H9 (cell line): ENCODE results near the gene GRIP1. TPM values are rescaled to one million over a fixed set of nuclear protein-coding genes. Genes with fewer than 3 reads are reported as not detected.

Source experiments
- DNase-seq: peaks from one replicate; pipeline ENCODE4 v3.0.0-alpha.2; 2017
- H2AFZ ChIP-seq: one replicate; pipeline ENCODE4 v1.6.1; 2013; ENCODE audit warnings: mild to moderate bottlenecking, low read length, control low read depth, moderate library complexity
- H2AK5ac ChIP-seq: 2 replicates; pipeline ENCODE4 v1.6.1; 2013; ENCODE audit warnings: low read length, control low read depth, mixed read lengths; ENCODE audit not compliant: insufficient read length
- H2BK120ac ChIP-seq: one replicate; pipeline ENCODE4 v1.6.1; 2013; ENCODE audit warnings: low read depth, mild to moderate bottlenecking, low read length, control low read depth, inconsistent platforms; ENCODE audit not compliant: poor library complexity, severe bottlenecking
- H2BK12ac ChIP-seq: 2 replicates; pipeline ENCODE4 v1.6.1; 2013; ENCODE audit warnings: low read length, control low read depth, mixed read lengths, low read depth; ENCODE audit not compliant: insufficient read length
- H2BK15ac ChIP-seq: 2 replicates; pipeline ENCODE4 v1.6.1; 2013; ENCODE audit warnings: low read depth, low read length, control low read depth
- H2BK20ac ChIP-seq: one replicate; pipeline ENCODE4 v1.6.1; 2013; ENCODE audit warnings: low read depth, mild to moderate bottlenecking, low read length, control low read depth, inconsistent platforms; ENCODE audit not compliant: poor library complexity, severe bottlenecking
- H2BK5ac ChIP-seq: 2 replicates; pipeline ENCODE4 v1.6.1; 2013; ENCODE audit warnings: low read length, control low read depth, mixed read lengths; ENCODE audit not compliant: insufficient read length
- H3K14ac ChIP-seq: 2 replicates; pipeline ENCODE4 v1.6.1; 2013; ENCODE audit warnings: low read length, control low read depth; ENCODE audit not compliant: insufficient read depth
- H3K18ac ChIP-seq: 2 replicates; pipeline ENCODE4 v1.6.1; 2013; ENCODE audit warnings: low read depth, mild to moderate bottlenecking, mixed read lengths, low read length, control low read depth; ENCODE audit not compliant: insufficient read length
- H3K23ac ChIP-seq: 2 replicates; pipeline ENCODE4 v1.6.1; 2013; ENCODE audit warnings: low read length, control low read depth, mixed read lengths, low read depth; ENCODE audit not compliant: insufficient read length
- H3K23me2 ChIP-seq: 2 replicates; pipeline ENCODE4 v1.6.1; 2013; ENCODE audit warnings: low read depth, mild to moderate bottlenecking, mixed read lengths, low read length, control low read depth; ENCODE audit not compliant: insufficient read length, poor library complexity, severe bottlenecking
- H3K27ac ChIP-seq: 2 replicates; pipeline ENCODE4 v1.5.1; 2013; ENCODE audit warnings: low read length, control low read depth, mixed read lengths, low read depth; ENCODE audit not compliant: insufficient read length
- H3K27me3 ChIP-seq: 2 replicates; pipeline ENCODE4 v1.6.1; 2013; ENCODE audit warnings: low read length, control low read depth, inconsistent platforms; ENCODE audit not compliant: insufficient read depth
- H3K4ac ChIP-seq: 2 replicates; pipeline ENCODE4 v1.6.1; 2013; ENCODE audit warnings: low read depth, mild to moderate bottlenecking, control low read depth, inconsistent platforms, low read length, moderate library complexity
- H3K4me1 ChIP-seq: 2 replicates; pipeline ENCODE4 v1.6.1; 2013; ENCODE audit warnings: low read length, control low read depth, inconsistent platforms; ENCODE audit not compliant: insufficient read depth
- H3K4me2 ChIP-seq: 2 replicates; pipeline ENCODE4 v1.6.1; 2013; ENCODE audit warnings: low read length, control low read depth, mixed read lengths; ENCODE audit not compliant: insufficient read length, insufficient read depth
- H3K56ac ChIP-seq: 2 replicates; pipeline ENCODE4 v1.6.1; 2013; ENCODE audit warnings: low read depth, mild to moderate bottlenecking, mixed read lengths, low read length, control low read depth; ENCODE audit not compliant: insufficient read length
- H3K79me1 ChIP-seq: 2 replicates; pipeline ENCODE4 v1.6.1; 2013; ENCODE audit warnings: low read depth, mild to moderate bottlenecking, moderate library complexity, low read length, control low read depth, inconsistent platforms; ENCODE audit not compliant: insufficient read depth, poor library complexity, severe bottlenecking
- H3K79me2 ChIP-seq: 2 replicates; pipeline ENCODE4 v1.6.1; 2013; ENCODE audit warnings: low read length, control low read depth, inconsistent platforms; ENCODE audit not compliant: insufficient read depth
- H3K9ac ChIP-seq: 2 replicates; pipeline ENCODE4 v1.6.1; 2013; ENCODE audit warnings: low read length, control low read depth, mixed read lengths; ENCODE audit not compliant: insufficient read length; ENCODE audit errors: extremely low read depth
- H3K9me3 ChIP-seq: one replicate; pipeline ENCODE4 v1.6.1; 2013; ENCODE audit warnings: low read depth, low read length, inconsistent platforms; ENCODE audit not compliant: control insufficient read depth
- H3T11ph ChIP-seq: one replicate; pipeline ENCODE4 v1.6.1; 2013; ENCODE audit warnings: mild to moderate bottlenecking, low read length, control low read depth, inconsistent platforms
- H4K20me1 ChIP-seq: one replicate; pipeline ENCODE4 v1.6.1; 2013; ENCODE audit not compliant: control insufficient read depth, insufficient read length, insufficient read depth
- H4K5ac ChIP-seq: 2 replicates; pipeline ENCODE4 v1.6.1; 2013; ENCODE audit warnings: low read depth, mild to moderate bottlenecking, mixed read lengths, low read length, control low read depth; ENCODE audit not compliant: insufficient read length
- H4K8ac ChIP-seq: replicated peaks from 2 replicates; pipeline ENCODE4 v1.6.1; 2013; ENCODE audit warnings: low read length, control low read depth, mixed read lengths, low read depth; ENCODE audit not compliant: insufficient read length
- H4K91ac ChIP-seq: 2 replicates; pipeline ENCODE4 v1.6.1; 2013; ENCODE audit warnings: low read depth, mild to moderate bottlenecking, moderate library complexity, mixed read lengths, low read length, control low read depth; ENCODE audit not compliant: insufficient read length
- H3K27ac Mint-ChIP-seq, 3 experiments: 2 replicates in 2 of 3; 3 replicates in 1 of 3; pipeline ENCODE4 v1.8.0; 2020 to 2021; ENCODE audit warnings: mixed read lengths in 3 of 3, mild to moderate bottlenecking in 1 of 3, moderate library complexity in 1 of 3
- H3K27me3 Mint-ChIP-seq: 2 replicates; pipeline ENCODE4 v1.8.0; 2021; ENCODE audit warnings: low read depth, mild to moderate bottlenecking, moderate library complexity, mixed read lengths
- H3K36me3 Mint-ChIP-seq, 3 experiments: 2 replicates in 2 of 3; 3 replicates in 1 of 3; pipeline ENCODE4 v1.8.0; 2020 to 2021; ENCODE audit warnings: low read depth in 3 of 3, mixed read lengths in 3 of 3; ENCODE audit not compliant: insufficient read depth in 1 of 3
- H3K4me1 Mint-ChIP-seq, 2 experiments: 2 replicates each; pipeline ENCODE4 v1.8.0; 2020; ENCODE audit warnings: mixed read lengths in 2 of 2
- H3K4me3 Mint-ChIP-seq, 2 experiments: 2 replicates in 1 of 2; 3 replicates in 1 of 2; pipeline ENCODE4 v1.8.0; 2020 to 2021; ENCODE audit warnings: mild to moderate bottlenecking in 2 of 2, mixed read lengths in 2 of 2, moderate library complexity in 1 of 2
- H3K9me3 Mint-ChIP-seq, 2 experiments: 2 replicates in 1 of 2; 3 replicates in 1 of 2; pipeline ENCODE4 v1.8.0; 2020; ENCODE audit warnings: mild to moderate bottlenecking in 2 of 2, mixed read lengths in 2 of 2, moderate library complexity in 1 of 2
- CTCF ChIP-seq: fragments of 200-600 bp; sonication (generic); conservative IDR thresholded peaks from 3 replicates; pipeline ENCODE4 v1.8.0; 2021; ENCODE audit warnings: antibody characterized with exemption, mild to moderate bottlenecking
- WGBS: extraction: QIAGEN DNeasy Blood & Tissue Kit; methylation state at CpG from one replicate; pipeline ENCODE4 v1.1.7; 2013; ENCODE audit warnings: missing lambda C conversion rate, low lambda C conversion rate, mixed read lengths; ENCODE audit not compliant: insufficient read length; ENCODE audit errors: extremely low coverage; 5-methylcytosine and 5-hydroxymethylcytosine counted together
- total RNA-seq: library from RNA; stranded (reverse); gene quantifications from 2 replicates; pipeline ENCODE4 v1.2.1, GENCODE V29; 2021

GRIP1 gene
- total RNA-seq, 1 experiment from 2014 or later: 19.5 TPM

DNA sequence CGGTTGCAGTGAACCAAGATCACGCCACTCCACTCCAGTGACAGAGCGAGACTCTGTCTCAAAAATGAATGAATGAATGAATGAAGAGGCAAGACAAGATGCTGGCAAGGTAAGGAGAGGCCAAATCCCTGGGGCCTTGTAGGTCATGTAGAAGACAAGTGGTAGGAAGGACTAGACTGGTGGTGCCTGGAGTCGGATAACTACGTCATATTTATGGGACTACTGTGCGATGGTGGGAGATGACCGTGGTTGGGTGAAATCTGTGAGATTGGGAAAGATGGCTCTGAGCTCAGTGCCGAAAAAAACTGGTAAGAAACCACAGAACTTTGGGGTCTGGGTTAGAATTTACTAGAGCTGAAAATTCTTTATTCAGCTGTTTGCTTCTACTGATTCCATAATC lies 326.0 kb downstream of the GRIP1 start:
- Mint-ChIP-seq H3K27ac (no peak overlapping the region), H3K4me1 (peaks cover 16 to 17% of the 10 kb centered on the region in 2 experiments), H3K27me3 (no peaks in the 10 kb centered on the region), H3K4me3 (no peak overlapping the region), H3K36me3 (peaks cover 0 to 4% (median 4%) of the 10 kb centered on the region in 3 experiments; a peak in 5 of 7 replicates), H3K9me3 (no peaks in the 10 kb centered on the region)
- Histone ChIP-seq H2BK12ac (no peak overlapping the region), H3K9me3 (no peaks in the 10 kb centered on the region), H3K9ac (no peak overlapping the region), H3K56ac (no peak overlapping the region), H3K79me1 (no peaks in the 10 kb centered on the region), H3K4me2 (no peak overlapping the region), H4K20me1 (no peaks in the 10 kb centered on the region), H2BK5ac (no peak overlapping the region), H3T11ph (no peak overlapping the region), H3K27ac (no peak overlapping the region), H4K91ac (no peak overlapping the region), H2AFZ (no peak overlapping the region), H3K23me2 (no peaks in the 10 kb centered on the region), H3K4me1 (peaks cover 4% of the 10 kb centered on the region; the same call in 1 of the 2 replicates), H2BK120ac (no peak overlapping the region), H3K18ac (no peak overlapping the region), H4K8ac (no peak overlapping the region), H2BK20ac (no peak overlapping the region), H3K4ac (no peak overlapping the region), H3K27me3 (no peaks in the 10 kb centered on the region), H2BK15ac (no peak overlapping the region), H3K14ac (no peak overlapping the region), H4K5ac (no peak overlapping the region), H2AK5ac (no peak overlapping the region), H3K23ac (no peak overlapping the region), H3K79me2 (no peaks in the 10 kb centered on the region)
- TF ChIP-seq CTCF: no peak
- no CpG with 5 or more reads among the region's 8 CpGs for WGBS
- DNase-seq: no peak
